Right lobe of liver (tissue), 4 donors: Measurements from ENCODE around the gene SERTM1.

Experiments used
- POLR2A ChIP-seq: fragments of 450-650 bp; IDR thresholded peaks from one replicate; pipeline ENCODE4 v1.6.1; 2017; ENCODE audit warnings: antibody characterized with exemption, mild to moderate bottlenecking
- TF ChIP-seq, protein P1 (sequence below), 4 donors: fragments of 200-600 bp in 3 of 4; fragments of 450-650 bp in 1 of 4; IDR thresholded peaks; one replicate each; pipeline versions ENCODE4 v1.5.1 to v1.8.0; 2016 to 2022; ENCODE audit warnings: antibody characterized with exemption in 4 of 4, mild to moderate bottlenecking in 2 of 4
- donor health status: DM: no; HTN: no; CAD: no.
- donor health status: DM: no; HTN: no; CAD: no.
- donor health status: DM: no; HTN: yes; CAD: no.

DNA sequence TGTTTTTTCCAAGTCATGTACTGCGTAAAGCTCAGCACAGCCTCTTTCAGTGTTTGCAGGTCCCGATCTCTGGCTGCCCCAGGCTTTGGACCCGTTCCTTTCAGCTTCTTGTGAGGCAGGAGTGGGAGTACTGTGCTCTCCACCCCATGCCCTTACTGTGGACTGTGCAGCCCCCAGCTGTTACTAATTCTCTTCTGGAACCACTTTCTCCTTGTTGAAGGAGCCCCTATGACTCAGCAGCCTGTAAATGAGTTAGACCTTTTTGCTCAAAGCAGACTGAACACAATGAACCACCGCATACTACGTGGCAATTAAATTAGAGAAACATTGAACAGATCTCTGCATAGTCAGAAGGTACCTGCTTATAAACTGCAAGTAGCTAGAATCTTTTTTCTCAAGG is 39.0 kb downstream of the SERTM1 start:
- TF ChIP-seq POLR2A, result no peak
- TF ChIP-seq, protein P1, sequence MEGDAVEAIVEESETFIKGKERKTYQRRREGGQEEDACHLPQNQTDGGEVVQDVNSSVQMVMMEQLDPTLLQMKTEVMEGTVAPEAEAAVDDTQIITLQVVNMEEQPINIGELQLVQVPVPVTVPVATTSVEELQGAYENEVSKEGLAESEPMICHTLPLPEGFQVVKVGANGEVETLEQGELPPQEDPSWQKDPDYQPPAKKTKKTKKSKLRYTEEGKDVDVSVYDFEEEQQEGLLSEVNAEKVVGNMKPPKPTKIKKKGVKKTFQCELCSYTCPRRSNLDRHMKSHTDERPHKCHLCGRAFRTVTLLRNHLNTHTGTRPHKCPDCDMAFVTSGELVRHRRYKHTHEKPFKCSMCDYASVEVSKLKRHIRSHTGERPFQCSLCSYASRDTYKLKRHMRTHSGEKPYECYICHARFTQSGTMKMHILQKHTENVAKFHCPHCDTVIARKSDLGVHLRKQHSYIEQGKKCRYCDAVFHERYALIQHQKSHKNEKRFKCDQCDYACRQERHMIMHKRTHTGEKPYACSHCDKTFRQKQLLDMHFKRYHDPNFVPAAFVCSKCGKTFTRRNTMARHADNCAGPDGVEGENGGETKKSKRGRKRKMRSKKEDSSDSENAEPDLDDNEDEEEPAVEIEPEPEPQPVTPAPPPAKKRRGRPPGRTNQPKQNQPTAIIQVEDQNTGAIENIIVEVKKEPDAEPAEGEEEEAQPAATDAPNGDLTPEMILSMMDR (IDR thresholded peaks at IDR 0.05), result no peak
